Endothelial cell of umbilical vein (primary cell): Measurements from ENCODE around the gene RUVBL1. TPM values are rescaled to one million over a fixed set of nuclear protein-coding genes. Genes with fewer than 3 reads are reported as not detected.

Source experiments
- BruUV-seq: library from RNA; stranded (reverse); fragments of 400-500 nt; replicated peaks from 2 replicates; lab custom pipeline; 2021; lab: Mats Ljungman, UMichigan
- CTCF ChIA-PET: fragments of 300-600, 350-600 bp; sonication (Branson Sonifier 250); formaldehyde crosslinking; loops from one replicate; lab custom pipeline; 2021; ENCODE audit warnings: antibody characterized with exemption, inconsistent platforms; lab: Charles Lee
- POLR2A ChIA-PET: fragments of 300-600, 350-600 bp; sonication (Branson Sonifier 250); formaldehyde crosslinking; loops from one replicate; lab custom pipeline; 2021; ENCODE audit warnings: antibody characterized with exemption, inconsistent platforms; lab: Charles Lee
- DNase-seq: peaks from one replicate; pipeline ENCODE4 v3.0.0-alpha.2; 2011; ENCODE audit warnings: low read depth, low spot score
- FAIRE-seq: peaks from 2 replicates; lab custom pipeline; 2011; peaks lifted over from hg19 to GRCh38; lab: Jason Lieb, UNC
- H2AFZ ChIP-seq: 2 replicates; pipeline ENCODE4 v1.6.0; 2012; ENCODE audit warnings: low read depth, low read length, control low read depth, inconsistent platforms
- H3K27ac ChIP-seq: 2 replicates; pipeline ENCODE4 v1.5.1; 2011; ENCODE audit warnings: low read depth, mild to moderate bottlenecking, control low read depth, low read length, moderate library complexity; ENCODE audit not compliant: insufficient read depth
- H3K27me3 ChIP-seq, 2 experiments: 2 replicates each; pipeline versions ENCODE4 v1.6.0 to v1.6.1; 2011; ENCODE audit warnings: low read length in 2 of 2, mixed read lengths in 1 of 2; ENCODE audit not compliant: control insufficient read depth in 2 of 2, insufficient read depth in 2 of 2
- H3K36me3 ChIP-seq, 2 experiments: 2 replicates in 1 of 2; 3 replicates in 1 of 2; pipeline ENCODE4 v1.5.1; 2011; ENCODE audit warnings: low read length in 2 of 2, mild to moderate bottlenecking in 1 of 2, moderate library complexity in 1 of 2; ENCODE audit not compliant: control insufficient read depth in 2 of 2, insufficient read depth in 2 of 2; ENCODE audit errors: extremely low read depth in 1 of 2
- H3K4me1 ChIP-seq: 3 replicates; pipeline ENCODE4 v1.5.1; 2011; ENCODE audit warnings: mild to moderate bottlenecking, low read length; ENCODE audit not compliant: control insufficient read depth, insufficient read depth; ENCODE audit errors: extremely low read depth
- H3K4me2 ChIP-seq: 2 replicates; pipeline ENCODE4 v1.6.1; 2011; ENCODE audit warnings: low read length, control low read depth, mixed read lengths; ENCODE audit not compliant: insufficient read depth
- H3K4me3 ChIP-seq, 3 experiments: fragments of 200-600 bp in 1 of 3; sonication (generic), shearing (Covaris generic) in 1 of 3; replicated peaks in 1 of 3; 2 replicates each; pipeline ENCODE4 v1.5.1; 2011 to 2016; ENCODE audit warnings: control low read depth in 3 of 3, low read length in 3 of 3, mild to moderate bottlenecking in 2 of 3, inconsistent platforms in 1 of 3, low read depth in 1 of 3, moderate library complexity in 1 of 3; ENCODE audit not compliant: insufficient read depth in 1 of 3
- H3K79me2 ChIP-seq: 2 replicates; pipeline ENCODE4 v1.6.0; 2012; ENCODE audit warnings: low read length, inconsistent platforms; ENCODE audit not compliant: control insufficient read depth, insufficient read depth
- H3K9ac ChIP-seq: replicated peaks from 2 replicates; pipeline ENCODE3; 2011; ENCODE audit warnings: low read length, control low read depth; ENCODE audit not compliant: insufficient read depth; ENCODE audit errors: extremely low read depth
- H3K9me1 ChIP-seq: replicated peaks from 3 replicates; pipeline ENCODE4 v1.6.0; 2011; ENCODE audit warnings: mild to moderate bottlenecking, low read length; ENCODE audit not compliant: control insufficient read depth, insufficient read depth; ENCODE audit errors: extremely low read depth
- H3K9me3 ChIP-seq: replicated peaks from 2 replicates; pipeline ENCODE4 v1.5.1; 2012; ENCODE audit warnings: low read length, inconsistent platforms; ENCODE audit not compliant: control insufficient read depth, insufficient read depth
- H4K20me1 ChIP-seq: replicated peaks from 2 replicates; pipeline ENCODE3; 2011; ENCODE audit warnings: mild to moderate bottlenecking, low read length; ENCODE audit not compliant: control insufficient read depth, insufficient read depth; ENCODE audit errors: extremely low read depth
- EZH2 ChIP-seq: IDR thresholded peaks from 2 replicates; pipeline ENCODE4 v1.6.1; 2012; ENCODE audit warnings: borderline replicate concordance, low read depth, mild to moderate bottlenecking, moderate library complexity, low read length, inconsistent platforms; ENCODE audit not compliant: severe bottlenecking
- FOS ChIP-seq: IDR thresholded peaks from 2 replicates; pipeline ENCODE4 v1.6.1; 2011; ENCODE audit warnings: mild to moderate bottlenecking, low read length, moderate library complexity, borderline replicate concordance; ENCODE audit not compliant: insufficient read depth
- GATA2 ChIP-seq: IDR thresholded peaks from 2 replicates; pipeline ENCODE4 v1.7.0; 2011; ENCODE audit warnings: low read depth, mild to moderate bottlenecking, moderate library complexity, mixed read lengths, low read length; ENCODE audit not compliant: insufficient read length, insufficient read depth
- JUN ChIP-seq: IDR thresholded peaks from 2 replicates; pipeline ENCODE4 v1.6.1; 2011; ENCODE audit warnings: borderline replicate concordance, low read depth; ENCODE audit not compliant: insufficient read length, insufficient read depth
- MYC ChIP-seq: IDR thresholded peaks from one replicate; pipeline ENCODE4 v1.6.1; 2011; ENCODE audit warnings: mild to moderate bottlenecking, low read depth, low read length
- POLR2A ChIP-seq: IDR thresholded peaks from 2 replicates; pipeline ENCODE4 v1.6.1; 2012; ENCODE audit warnings: low read depth, mild to moderate bottlenecking, control low read depth, low read length
- POLR2AphosphoS5 ChIP-seq: IDR thresholded peaks from 2 replicates; pipeline ENCODE4 v1.6.1; 2012; ENCODE audit warnings: low read depth, mild to moderate bottlenecking, control low read depth, low read length, moderate library complexity; ENCODE audit not compliant: insufficient read depth
- dilution Hi-C: fragments of 300-500 bp; cut with MboI; formaldehyde crosslinking; loops from one replicate; pipeline ENCODE4 v1.15.0; 2019; ENCODE audit warnings: low sequenced_read_pairs; ENCODE audit not compliant: extremely low pct_ligation_motif_present
- intact Hi-C: fragments of 100-400 bp; cut with micrococcal nuclease; formaldehyde crosslinking; loops from one replicate; pipeline ENCODE4 v1.10.0; 2022
- polyA plus RNA-seq, 4 experiments: library from polyadenylated mRNA; depleted of rRNA in 3 of 4; stranded (reverse) in 3 of 4; unstranded in 1 of 4; fragments of >200 nt; gene quantifications; 2 replicates each; pipeline versions ENCODE4 v1.2.1 to v1.2.3, GENCODE V29; 2011 to 2012; ENCODE audit warnings: missing spikeins in 1 of 4
- total RNA-seq: library from RNA; stranded (reverse); gene quantifications from 2 replicates; pipeline ENCODE4 v1.2.3, GENCODE V29; 2021
- TF ChIP-seq, protein P1 (sequence below), 2 donors: IDR thresholded peaks; 1 replicate in 1 of 2; 2 replicates in 1 of 2; pipeline ENCODE4 v1.5.1; 2011; ENCODE audit warnings: low read length in 2 of 2, mild to moderate bottlenecking in 2 of 2, moderate library complexity in 2 of 2, control low read depth in 1 of 2, inconsistent platforms in 1 of 2, low read depth in 1 of 2; ENCODE audit not compliant: insufficient read depth in 1 of 2; ENCODE audit errors: extremely low read depth in 1 of 2
- TF ChIP-seq, protein P2 (sequence below): IDR thresholded peaks from 2 replicates; pipeline ENCODE4 v1.6.1; 2011; ENCODE audit not compliant: insufficient read depth, insufficient read length

Gene RUVBL1
- total and polyA plus RNA-seq, 2 donors (not counting 3 experiments of a cell fraction or from before 2014, with no cell fraction given) = 52.5 to 58.5 TPM

DNA sequence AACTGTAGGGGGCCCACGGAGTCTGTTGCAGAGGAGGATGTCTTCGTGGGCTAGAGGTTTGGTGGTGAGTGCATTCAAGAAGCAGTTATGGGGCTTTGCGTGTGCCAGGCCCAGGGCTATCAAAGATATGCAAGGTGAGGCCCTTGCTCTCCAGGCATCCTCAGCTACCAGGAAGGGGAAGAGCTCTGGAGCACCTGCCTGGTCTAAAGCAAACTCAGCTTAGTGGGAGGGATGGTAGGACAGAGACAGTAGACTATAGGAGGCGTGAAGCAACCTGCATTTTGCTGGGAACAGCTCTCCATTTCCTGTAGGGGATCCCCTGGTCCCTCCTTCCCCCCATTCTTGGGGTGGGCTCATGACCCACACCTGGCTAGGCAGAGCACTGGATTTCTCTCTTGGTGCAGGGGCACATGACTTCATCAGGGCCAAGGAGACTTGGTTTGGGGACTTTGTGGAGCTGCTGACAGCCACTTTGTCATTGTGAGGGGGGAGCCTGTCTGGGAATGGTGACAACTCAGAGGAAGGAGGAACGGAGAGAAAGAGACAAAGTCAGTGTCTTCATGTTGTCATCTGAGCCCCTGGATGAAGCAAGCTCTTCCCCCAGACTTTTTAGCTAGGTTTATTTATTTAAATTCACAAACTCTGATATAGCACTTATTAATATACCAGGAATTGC is 21.0 kb upstream of the RUVBL1 start:
- no peaks in the 10 kb centered on the region for H3K79me2 ChIP-seq
- no peak overlapping the region for H3K9ac ChIP-seq
- no peak overlapping the region for H3K4me3 ChIP-seq
- no peak for DNase-seq
- H3K9me1 ChIP-seq = no peaks in the 10 kb centered on the region
- peaks cover 3 to 12% of the 10 kb centered on the region in 2 experiments for H3K27me3 ChIP-seq
- H3K36me3 ChIP-seq = no peaks in the 10 kb centered on the region
- POLR2A ChIA-PET = no interaction called here
- intact Hi-C loops = no loop called here
- no peak overlapping the region for H3K4me2 ChIP-seq
- H3K4me1 ChIP-seq = no peaks in the 10 kb centered on the region
- no peak for FAIRE-seq
- no peaks in the 10 kb centered on the region for H4K20me1 ChIP-seq
- H2AFZ ChIP-seq = no peak overlapping the region
- CTCF ChIA-PET = interaction anchor here (0.9 to 1.8 kb wide), 3 partner anchors 11 to 21 kb away, joined by 4 to 6 read pairs (median 5); partner anchors contain the start of gene RUVBL1
- TF ChIP-seq GATA2 = no peak
- no peak for TF ChIP-seq JUN
- TF ChIP-seq POLR2AphosphoS5 = no peak
- TF ChIP-seq POLR2A = no peak
- TF ChIP-seq, protein P1, sequence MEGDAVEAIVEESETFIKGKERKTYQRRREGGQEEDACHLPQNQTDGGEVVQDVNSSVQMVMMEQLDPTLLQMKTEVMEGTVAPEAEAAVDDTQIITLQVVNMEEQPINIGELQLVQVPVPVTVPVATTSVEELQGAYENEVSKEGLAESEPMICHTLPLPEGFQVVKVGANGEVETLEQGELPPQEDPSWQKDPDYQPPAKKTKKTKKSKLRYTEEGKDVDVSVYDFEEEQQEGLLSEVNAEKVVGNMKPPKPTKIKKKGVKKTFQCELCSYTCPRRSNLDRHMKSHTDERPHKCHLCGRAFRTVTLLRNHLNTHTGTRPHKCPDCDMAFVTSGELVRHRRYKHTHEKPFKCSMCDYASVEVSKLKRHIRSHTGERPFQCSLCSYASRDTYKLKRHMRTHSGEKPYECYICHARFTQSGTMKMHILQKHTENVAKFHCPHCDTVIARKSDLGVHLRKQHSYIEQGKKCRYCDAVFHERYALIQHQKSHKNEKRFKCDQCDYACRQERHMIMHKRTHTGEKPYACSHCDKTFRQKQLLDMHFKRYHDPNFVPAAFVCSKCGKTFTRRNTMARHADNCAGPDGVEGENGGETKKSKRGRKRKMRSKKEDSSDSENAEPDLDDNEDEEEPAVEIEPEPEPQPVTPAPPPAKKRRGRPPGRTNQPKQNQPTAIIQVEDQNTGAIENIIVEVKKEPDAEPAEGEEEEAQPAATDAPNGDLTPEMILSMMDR (IDR thresholded peaks at IDR 0.05; ENCODE audit: extremely low read depth in 1 of 2, insufficient read depth in 1 of 2, low read depth in 1 of 2, low read length in 2 of 2) = no peak
- TF ChIP-seq MYC = no peak
- TF ChIP-seq FOS = no peak
- TF ChIP-seq, protein P2, sequence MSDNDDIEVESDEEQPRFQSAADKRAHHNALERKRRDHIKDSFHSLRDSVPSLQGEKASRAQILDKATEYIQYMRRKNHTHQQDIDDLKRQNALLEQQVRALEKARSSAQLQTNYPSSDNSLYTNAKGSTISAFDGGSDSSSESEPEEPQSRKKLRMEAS = no peak
- TF ChIP-seq EZH2 = no peak
- BruUV-seq = no TSS peak
- no peaks in the 10 kb centered on the region for H3K9me3 ChIP-seq
- dilution Hi-C loops = no loop called here
- H3K27ac ChIP-seq = no peak overlapping the region
